Umbilical cord (tissue), 2 donors: ENCODE results near the gene SUPT20HL1. TPM values are rescaled to one million over a fixed set of nuclear protein-coding genes. Genes with fewer than 3 reads are reported as not detected.
A peak's percentile ranks its signal among the peaks of the same experiment; 100 is the strongest.

ENCODE experiments used
- DNase-seq: peaks from one replicate; pipeline ENCODE4 v3.0.0-alpha.2; 2015; ENCODE audit warnings: low spot score
- total RNA-seq: library from RNA; depleted of rRNA; stranded (reverse); fragments of >200 nt; gene quantifications from one replicate; pipeline ENCODE4 v1.2.3, GENCODE V29; 2014; ENCODE audit warnings: low replicate concordance; ENCODE audit not compliant: insufficient read depth

SUPT20HL1 gene
- total RNA-seq, 1 donor from 2014 or later, result not detected

GRCh38 chrX:24396236-24396930 is 35.9 kb downstream of the SUPT20HL1 start:
- DNase-seq, result peak; percentile 5

- DNase-seq, result peak; percentile 6
Observed at GRCh38 chrX:24396931-24397279, 36.5 kb downstream of the SUPT20HL1 start.

GRCh38 chrX:24398766-24399165 is 38.3 kb downstream of the SUPT20HL1 start:
- DNase-seq, result no peak

GRCh38 chrX:24399550-24399949 is 39.1 kb downstream of the SUPT20HL1 start:
- DNase-seq, result no peak

GRCh38 chrX:24405959-24406358 is 45.5 kb downstream of the SUPT20HL1 start:
- DNase-seq, result no peak

Other genes with a start within 250 kb of the SUPT20HL1 start
- 40.4 TPM for gene ZFX, start 210.9 kb upstream of the SUPT20HL1 start, total RNA-seq
- gene SUPT20HL2, start 46.6 kb upstream of the SUPT20HL1 start, total RNA-seq, result 3.4 TPM
- 16.1 TPM for gene PDK3, start 104.6 kb downstream of the SUPT20HL1 start, total RNA-seq